ACC112 (cell line): ENCODE results near the gene SNAP47.

ENCODE experiments used
- H2AFZ ChIP-seq: fragments of 200-600 bp; sonication (generic); one replicate; pipeline ENCODE4 v1.6.0; 2017; ENCODE audit warnings: antibody characterized with exemption, low read length; ENCODE audit not compliant: unreplicated experiment
- H3K27ac ChIP-seq: fragments of 200-600 bp; sonication (generic); 2 replicates; pipeline ENCODE4 v1.5.1; 2014; ENCODE audit warnings: low read depth, mild to moderate bottlenecking, antibody characterized with exemption, low read length, moderate library complexity
- H3K27me3 ChIP-seq: fragments of 200-600 bp; sonication (generic); 2 replicates; pipeline ENCODE4 v1.6.1; 2014; ENCODE audit warnings: mild to moderate bottlenecking, antibody characterized with exemption, low read length, moderate library complexity, mixed read lengths; ENCODE audit not compliant: insufficient read depth
- H3K36me3 ChIP-seq: fragments of 200-600 bp; sonication (generic); 2 replicates; pipeline ENCODE4 v1.6.1; 2016; ENCODE audit warnings: mild to moderate bottlenecking, antibody characterized with exemption, low read length, moderate library complexity, mixed read lengths; ENCODE audit not compliant: insufficient read depth
- H3K4me1 ChIP-seq: fragments of 200-600 bp; sonication (generic); one replicate; pipeline ENCODE4 v1.6.1; 2016; ENCODE audit warnings: low read length, mixed read lengths; ENCODE audit not compliant: insufficient read depth, unreplicated experiment, control insufficient read depth
- H3K4me3 ChIP-seq: fragments of 200-600 bp; sonication (generic); 2 replicates; pipeline ENCODE4 v1.5.1; 2014; ENCODE audit warnings: mild to moderate bottlenecking, low read depth, low read length
- H3K79me2 ChIP-seq: fragments of 200-600 bp; sonication (generic); one replicate; pipeline ENCODE4 v1.6.0; 2016; ENCODE audit warnings: low read length; ENCODE audit not compliant: control insufficient read depth, unreplicated experiment, insufficient read depth

SNAP47 gene

DNA sequence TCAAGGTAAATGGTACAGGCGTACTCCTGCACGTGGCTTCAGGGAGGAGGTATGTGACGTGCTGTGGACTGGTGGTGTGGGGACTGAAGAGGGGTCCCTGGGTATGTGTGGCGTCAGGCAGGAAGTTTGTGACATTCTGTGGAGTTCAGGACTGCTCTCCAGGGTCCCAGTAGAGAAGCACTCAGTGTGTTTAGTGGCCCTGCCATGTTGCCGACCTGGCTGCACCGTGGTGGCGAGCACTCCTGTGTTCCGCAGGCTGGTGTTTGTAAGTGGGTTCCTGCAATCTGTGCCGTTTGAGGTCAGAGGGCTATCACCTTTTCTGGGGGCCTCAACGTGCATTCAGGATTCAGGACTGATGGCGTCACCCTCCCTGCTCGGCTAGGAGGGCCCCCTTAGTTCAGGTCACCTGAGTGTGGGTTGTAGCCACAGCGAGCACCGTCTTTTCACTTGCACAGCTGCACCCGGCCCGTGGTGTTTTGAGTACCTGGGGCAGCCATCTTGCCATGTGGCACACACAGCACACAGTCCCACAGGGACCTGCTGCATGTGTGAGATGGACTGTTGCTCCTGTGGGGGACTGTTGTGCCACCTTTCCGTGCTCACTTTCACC is 26.5 kb downstream of the SNAP47 start:
- Histone ChIP-seq H3K36me3 (no peaks in the 10 kb centered on the region; the same call in 1 of the 2 replicates), H2AFZ (no peak overlapping the region), H3K27me3 (no peaks in the 10 kb centered on the region), H3K27ac (no peak overlapping the region), H3K4me1 (peaks cover 18% of the 10 kb centered on the region), H3K79me2 (peaks cover 5% of the 10 kb centered on the region), H3K4me3 (no peak overlapping the region)

DNA sequence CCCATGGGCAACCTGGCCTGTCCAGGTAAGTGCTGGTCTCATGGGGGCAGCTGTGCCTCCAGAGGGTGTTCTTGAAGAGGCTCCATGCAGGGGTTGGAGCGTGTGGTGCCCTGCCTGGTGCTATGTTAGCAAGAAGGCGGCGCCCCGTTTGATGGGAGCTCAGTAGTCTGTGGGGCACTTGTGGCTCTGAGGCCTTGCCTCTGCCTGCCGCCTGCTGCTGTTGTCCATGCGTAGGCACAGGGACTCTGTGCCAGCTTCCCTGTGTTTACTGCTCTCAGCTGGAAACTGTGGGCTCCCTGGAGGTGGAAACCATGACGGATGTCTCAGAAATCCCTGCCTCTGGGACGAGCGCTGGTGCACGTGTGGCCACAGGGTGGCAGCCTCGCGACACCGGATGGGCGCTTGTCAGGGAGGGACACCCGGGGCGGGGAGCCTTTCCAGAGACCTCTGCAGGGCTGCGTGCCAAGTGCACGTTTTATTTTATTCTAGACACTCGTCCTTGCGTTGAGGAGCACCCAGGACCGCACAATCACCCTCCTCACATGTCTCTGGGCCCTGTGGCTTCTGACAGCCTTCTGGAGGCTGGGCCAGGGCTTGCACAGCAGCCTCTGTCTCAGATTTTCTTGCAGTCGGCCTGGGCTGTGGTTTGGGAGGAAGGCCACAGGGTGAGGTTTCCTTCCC is 27.1 kb downstream of the SNAP47 start:
- H3K79me2 ChIP-seq, result peaks cover 5% of the 10 kb centered on the region
- H3K27ac ChIP-seq, result no peak overlapping the region
- H3K27me3 ChIP-seq, result no peaks in the 10 kb centered on the region
- no peak overlapping the region for H3K4me3 ChIP-seq
- H3K36me3 ChIP-seq, result peaks cover 5% of the 10 kb centered on the region; the same call in 1 of the 2 replicates
- peaks cover 18% of the 10 kb centered on the region for H3K4me1 ChIP-seq
- no peak overlapping the region for H2AFZ ChIP-seq

DNA sequence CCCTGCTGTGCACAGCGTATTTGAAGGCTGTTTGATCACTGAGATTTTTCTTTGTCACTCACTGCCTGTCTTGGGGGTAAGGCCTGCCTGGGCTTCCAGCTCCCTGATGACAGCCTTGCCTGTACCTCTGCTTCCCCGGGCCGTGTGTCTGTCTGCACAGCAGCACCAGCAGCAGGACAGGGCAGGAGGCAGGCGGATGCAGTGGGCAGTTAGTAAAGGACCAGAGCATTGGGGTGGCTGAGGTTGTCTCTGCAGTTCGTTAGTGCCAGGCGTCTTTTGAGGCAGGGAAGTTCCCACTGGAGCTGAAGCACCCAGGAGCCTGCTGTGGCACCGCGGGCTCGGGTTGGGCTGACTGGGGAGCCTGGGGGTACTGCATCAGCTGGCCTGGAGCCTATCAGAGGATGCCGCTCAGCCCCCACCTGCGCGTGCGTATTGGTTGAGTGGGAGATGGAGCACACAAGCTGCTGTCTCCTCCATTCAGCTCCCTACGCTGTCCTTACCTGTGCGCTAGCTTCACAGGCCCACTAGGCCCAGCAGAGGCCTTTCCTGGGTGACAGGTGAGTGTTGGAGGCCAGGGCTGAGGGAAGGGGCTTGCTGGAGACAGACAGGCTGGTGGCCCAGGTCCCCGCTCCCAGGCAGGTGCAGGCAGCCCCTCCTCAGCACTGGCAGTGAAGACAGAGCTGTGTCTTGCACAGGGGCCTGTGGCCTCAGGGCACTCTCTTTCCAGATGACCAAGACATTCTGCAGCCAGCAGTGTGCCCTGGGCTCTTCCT is 28.2 kb downstream of the SNAP47 start:
- Histone ChIP-seq H3K27ac (no peak overlapping the region), H3K79me2 (peaks cover 5% of the 10 kb centered on the region), H3K27me3 (no peaks in the 10 kb centered on the region), H3K4me3 (no peak overlapping the region), H3K4me1 (peaks cover 18% of the 10 kb centered on the region), H3K36me3 (peaks cover 5% of the 10 kb centered on the region; the same call in 1 of the 2 replicates), H2AFZ (no peak overlapping the region)

DNA sequence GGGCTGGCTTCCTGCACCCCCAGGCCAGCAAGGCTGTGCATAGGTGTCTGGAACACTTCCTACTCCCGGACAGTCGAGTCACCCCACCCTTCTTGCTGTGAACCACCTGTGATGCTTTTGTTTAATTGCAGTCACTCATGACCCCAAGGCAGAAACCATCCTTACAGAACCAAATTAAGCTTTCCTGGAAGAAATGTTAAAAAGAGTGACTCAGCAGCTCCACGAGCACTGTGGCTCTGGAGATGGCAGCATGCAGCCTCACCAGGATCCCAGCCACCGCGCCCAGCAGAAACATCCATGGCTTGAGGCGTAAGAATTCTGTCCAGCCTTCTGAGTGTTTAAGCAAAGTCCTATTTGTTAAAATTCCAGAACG is 28.8 kb downstream of the SNAP47 start:
- Histone ChIP-seq H3K4me1 (peaks cover 15% of the 10 kb centered on the region), H3K4me3 (no peak overlapping the region), H3K27me3 (no peaks in the 10 kb centered on the region), H2AFZ (no peak overlapping the region), H3K79me2 (peaks cover 5% of the 10 kb centered on the region), H3K27ac (no peak overlapping the region), H3K36me3 (peaks cover 5% of the 10 kb centered on the region; the same call in 1 of the 2 replicates)

DNA sequence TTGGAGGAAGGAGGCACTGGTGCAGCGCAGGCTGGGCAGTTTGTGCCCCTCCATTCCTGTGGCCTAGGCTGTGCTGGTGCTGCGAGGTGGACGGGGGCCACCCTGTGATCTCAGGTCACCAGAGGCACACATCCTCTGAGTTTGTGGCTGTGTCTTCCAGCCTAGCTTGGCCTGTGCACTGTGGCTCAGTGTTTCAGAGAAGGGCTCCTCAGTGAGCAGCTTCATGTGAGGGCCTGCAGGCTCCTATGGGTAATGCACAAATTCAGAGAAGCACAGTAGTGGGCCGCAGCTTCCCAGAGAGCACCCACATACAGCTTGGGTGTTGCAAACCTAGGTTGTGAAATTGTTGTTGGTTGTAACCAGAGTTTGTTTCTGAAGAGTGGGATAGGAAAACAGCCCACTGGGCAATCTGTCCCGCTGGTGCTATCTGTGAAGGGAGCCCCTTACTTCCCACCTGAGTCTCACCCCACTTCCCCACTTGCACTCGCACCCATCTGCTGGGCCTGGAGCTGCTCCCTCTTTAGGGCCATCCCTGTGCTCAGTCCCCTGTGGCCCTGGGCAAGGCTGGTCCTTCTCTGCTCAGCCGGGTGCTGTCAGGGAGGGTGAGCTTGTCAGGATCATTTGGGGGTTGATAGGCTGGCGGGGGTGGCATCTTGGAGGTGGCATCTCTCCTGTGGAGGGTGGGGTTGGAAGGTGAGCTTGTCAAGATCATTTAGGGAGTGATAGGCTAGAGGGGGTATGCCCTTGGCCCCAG is 30.2 kb downstream of the SNAP47 start:
- H3K27ac ChIP-seq, result no peak overlapping the region
- no peak overlapping the region for H2AFZ ChIP-seq
- H3K4me1 ChIP-seq, result peaks cover under 1% of the 10 kb centered on the region
- H3K4me3 ChIP-seq, result no peak overlapping the region
- H3K79me2 ChIP-seq, result peaks cover 5% of the 10 kb centered on the region
- H3K36me3 ChIP-seq, result peaks cover 5% of the 10 kb centered on the region; the same call in 1 of the 2 replicates
- H3K27me3 ChIP-seq, result no peaks in the 10 kb centered on the region

DNA sequence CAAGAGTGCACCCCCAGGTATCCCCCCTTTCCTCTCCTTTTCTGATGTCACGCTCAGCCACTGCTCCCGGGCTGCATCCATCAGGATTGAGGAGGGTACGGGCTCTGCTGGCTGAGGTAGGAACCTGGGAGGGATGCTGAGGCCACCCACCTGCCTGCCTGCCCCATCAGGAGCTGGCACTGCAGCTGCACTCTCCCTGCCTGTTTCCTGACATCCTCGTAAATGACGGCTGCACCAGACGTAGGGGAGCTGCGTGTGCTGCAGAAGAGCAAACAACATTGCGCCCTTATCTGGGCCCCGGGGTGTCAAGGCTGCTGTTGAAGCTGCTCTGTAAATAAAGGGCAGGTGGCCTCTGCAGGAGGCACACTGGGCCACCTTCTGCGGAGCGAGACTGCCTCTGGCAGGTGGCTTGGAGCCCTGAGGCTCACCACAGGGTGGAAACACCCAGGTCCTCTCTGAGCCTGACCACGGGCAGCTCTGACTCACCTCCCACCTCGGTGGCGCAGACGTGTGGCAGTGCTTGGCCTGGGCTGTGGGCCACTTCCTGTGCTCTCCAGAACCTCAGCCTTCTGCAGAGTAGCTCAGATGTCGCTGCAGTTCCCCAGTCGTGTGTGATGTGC is 30.9 kb downstream of the SNAP47 start:
- peaks cover 5% of the 10 kb centered on the region for H3K79me2 ChIP-seq
- no peaks in the 10 kb centered on the region for H3K4me1 ChIP-seq
- no peak overlapping the region for H3K27ac ChIP-seq
- no peaks in the 10 kb centered on the region for H3K27me3 ChIP-seq
- H3K36me3 ChIP-seq, result peaks cover 5% of the 10 kb centered on the region; the same call in 1 of the 2 replicates
- no peak overlapping the region for H2AFZ ChIP-seq
- no peak overlapping the region for H3K4me3 ChIP-seq

DNA sequence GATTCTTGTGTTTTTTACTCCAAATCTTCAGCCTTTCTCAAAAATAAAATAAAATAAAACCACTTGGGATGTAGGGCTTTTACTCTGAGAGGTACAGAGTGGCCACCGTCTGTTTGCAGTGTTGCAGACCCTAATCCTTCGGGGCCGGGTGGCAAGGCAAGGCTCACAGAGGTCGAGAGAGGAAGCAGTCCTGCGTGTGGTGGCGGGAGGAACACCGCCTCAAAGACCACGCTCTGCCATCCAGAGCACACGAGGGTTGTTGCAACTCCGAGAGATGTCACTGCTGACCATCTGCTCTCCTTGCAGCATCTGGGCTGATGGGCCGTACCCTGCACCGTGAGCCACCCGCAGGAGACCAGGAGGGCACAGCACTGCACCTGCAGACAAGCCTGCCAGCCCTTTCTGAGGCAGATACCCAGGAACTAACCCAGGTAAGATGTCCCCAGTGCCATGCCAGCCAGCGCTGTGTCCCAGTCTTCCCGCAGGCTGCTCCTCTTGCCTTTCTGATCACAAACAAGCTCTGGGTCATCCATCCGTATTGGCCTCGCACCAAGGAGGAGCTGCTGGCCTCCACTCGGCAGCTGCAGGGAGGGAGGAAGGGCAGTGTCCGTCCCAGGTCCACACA is 31.5 kb downstream of the SNAP47 start:
- H3K36me3 ChIP-seq, result peaks cover 5% of the 10 kb centered on the region; the same call in 1 of the 2 replicates
- H3K27me3 ChIP-seq, result no peaks in the 10 kb centered on the region
- no peak overlapping the region for H3K4me3 ChIP-seq
- H2AFZ ChIP-seq, result no peak overlapping the region
- no peaks in the 10 kb centered on the region for H3K4me1 ChIP-seq
- H3K27ac ChIP-seq, result no peak overlapping the region
- H3K79me2 ChIP-seq, result peaks cover 5% of the 10 kb centered on the region

DNA sequence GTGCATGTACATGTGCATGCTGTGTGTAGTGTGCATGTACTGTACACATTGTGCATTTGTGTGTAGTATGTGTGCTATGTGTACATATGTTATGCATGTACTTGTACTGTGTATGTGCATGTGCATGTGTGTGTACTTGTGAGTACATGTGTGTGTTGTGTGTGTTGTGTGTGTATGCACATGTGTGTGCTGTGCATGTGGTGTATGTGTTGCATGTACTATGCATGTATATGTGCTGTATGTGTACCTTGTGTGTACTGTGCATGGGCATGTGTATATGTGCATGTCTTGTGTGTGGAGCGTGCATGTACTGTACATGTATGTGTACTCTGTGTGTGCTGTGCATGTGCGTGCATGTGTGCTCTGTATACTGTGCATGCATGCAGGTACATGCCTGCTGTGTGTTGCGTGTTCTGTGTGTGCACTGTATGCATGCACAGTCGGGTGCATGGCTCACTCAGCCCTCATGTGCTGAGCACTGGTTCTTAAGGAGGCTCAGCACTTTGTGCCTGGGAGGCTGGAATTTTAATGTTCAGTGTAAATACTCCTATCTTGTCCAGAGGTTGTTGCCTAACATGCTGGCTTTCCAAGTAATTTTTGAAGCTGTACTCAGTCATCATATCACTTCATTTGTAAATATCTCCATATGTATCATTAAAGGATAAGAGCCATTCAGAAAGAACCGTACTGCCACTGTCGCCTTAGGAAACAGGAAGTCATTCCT is 32.3 kb downstream of the SNAP47 start:
- H3K27ac ChIP-seq, result no peak overlapping the region
- peaks cover 5% of the 10 kb centered on the region for H3K79me2 ChIP-seq
- H3K4me1 ChIP-seq, result no peaks in the 10 kb centered on the region
- no peak overlapping the region for H3K4me3 ChIP-seq
- H2AFZ ChIP-seq, result no peak overlapping the region
- no peaks in the 10 kb centered on the region for H3K27me3 ChIP-seq
- H3K36me3 ChIP-seq, result peaks cover 5% of the 10 kb centered on the region; the same call in 1 of the 2 replicates

DNA sequence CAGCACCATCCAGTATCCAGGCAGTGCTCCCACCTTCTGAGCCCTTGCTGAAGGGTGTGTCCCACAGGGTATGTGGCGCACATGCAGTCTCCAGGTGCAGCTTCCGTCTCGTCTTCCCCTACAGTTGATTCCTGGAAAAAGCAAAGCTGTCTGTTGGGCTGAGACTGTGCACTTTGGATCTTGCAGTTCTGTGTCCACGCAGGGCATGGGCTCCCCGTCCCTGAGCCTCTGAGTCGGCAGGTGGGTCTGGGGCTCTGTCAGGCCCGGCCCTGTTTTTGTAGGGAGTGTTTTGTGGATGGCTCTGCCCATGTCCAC is 32.8 kb downstream of the SNAP47 start:
- Histone ChIP-seq H3K27me3 (no peaks in the 10 kb centered on the region), H3K27ac (no peak overlapping the region), H3K4me3 (no peak overlapping the region), H3K36me3 (peaks cover 5% of the 10 kb centered on the region; the same call in 1 of the 2 replicates), H2AFZ (no peak overlapping the region), H3K4me1 (no peaks in the 10 kb centered on the region), H3K79me2 (peaks cover 5% of the 10 kb centered on the region)
